RPMI7951 (cell line): Measurements from ENCODE around the gene ASPSCR1. TPM values are rescaled to one million over a fixed set of nuclear protein-coding genes. Genes with fewer than 3 reads are reported as not detected.
"Not testable (repeated sequence)": the region's sequence is repeated elsewhere in the genome, so short reads cannot be mapped to it uniquely, and the experiment has no call there.

Experiments
- DNase-seq: peaks from one replicate; pipeline ENCODE4 v3.0.0-alpha.2; 2012; ENCODE audit warnings: low read depth
- total RNA-seq: library from RNA; depleted of rRNA; stranded (reverse); fragments of >200 nt; shearing (Covaris generic); gene quantifications from 2 replicates; pipeline ENCODE4 v1.2.3, GENCODE V29; 2014

The ASPSCR1 gene
- total RNA-seq, 1 experiment from 2014 or later: 18.1 TPM

DNA sequence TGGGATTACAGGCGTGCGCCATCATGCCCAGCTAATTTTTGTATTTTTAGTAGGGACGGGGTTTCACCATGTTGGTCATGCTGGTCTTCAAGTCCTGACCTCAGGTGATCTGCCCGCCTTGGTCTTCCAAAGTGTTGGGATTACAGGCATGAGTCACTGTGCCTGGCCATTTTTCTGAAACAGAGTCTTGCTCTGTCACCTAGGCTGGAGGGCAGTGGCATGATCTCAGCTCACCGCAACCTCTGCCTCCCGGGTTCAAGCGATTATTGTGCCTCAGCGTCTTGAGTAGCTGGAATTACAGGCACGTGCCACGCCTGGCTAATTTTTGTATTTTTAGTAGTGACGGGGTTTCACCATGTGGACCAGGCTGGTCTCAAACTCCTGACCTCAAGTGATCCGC, 4.1 kb downstream of the ASPSCR1 start:
- not testable (repeated sequence) for DNase-seq

DNA sequence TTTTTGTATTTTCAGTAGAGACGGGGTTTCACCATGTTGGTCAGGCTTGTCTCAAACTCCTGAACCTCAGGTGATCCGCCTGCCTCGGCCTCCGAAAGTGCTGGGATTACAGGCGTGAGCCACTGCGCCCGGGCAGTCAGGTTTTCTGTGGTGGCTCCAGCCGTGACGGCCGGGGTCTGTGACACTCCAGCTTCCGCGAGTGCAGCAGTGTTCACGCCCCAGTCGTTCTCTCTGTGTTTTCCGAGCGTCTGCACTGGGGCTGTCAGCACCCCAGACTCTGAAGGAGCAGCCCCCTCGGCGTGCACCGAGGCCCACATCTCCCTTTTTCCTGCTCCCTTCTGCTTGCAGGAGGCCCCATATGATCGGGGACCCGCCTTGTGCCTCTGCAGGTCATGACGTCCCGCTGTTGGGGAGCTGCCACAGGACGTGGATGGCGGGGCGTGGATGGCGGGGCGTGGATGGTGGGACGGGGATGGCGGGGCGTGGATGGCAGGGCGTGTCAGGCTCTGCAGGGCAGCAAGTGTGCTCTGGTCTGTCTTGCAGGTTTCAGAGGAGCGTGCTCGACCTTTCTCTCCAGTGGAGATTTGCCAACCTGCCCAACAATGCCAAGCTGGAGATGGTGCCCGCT, 5.7 kb downstream of the ASPSCR1 start:
- DNase-seq: no peak

- DNase-seq: no peak
Measured at GRCh38 chr17:81983639-81984373, 6.4 kb downstream of the ASPSCR1 start.

GRCh38 chr17:81984773-81985410, 7.5 kb downstream of the ASPSCR1 start:
- DNase-seq: no peak

GRCh38 chr17:81986606-81987005, 9.2 kb downstream of the ASPSCR1 start:
- no peak for DNase-seq

GRCh38 chr17:81987161-81987770, 9.8 kb downstream of the ASPSCR1 start:
- DNase-seq: no peak

GRCh38 chr17:81990836-81991683, 13.6 kb downstream of the ASPSCR1 start:
- DNase-seq: no peak

GRCh38 chr17:81991684-81992305, 14.4 kb downstream of the ASPSCR1 start:
- no peak for DNase-seq

DNA sequence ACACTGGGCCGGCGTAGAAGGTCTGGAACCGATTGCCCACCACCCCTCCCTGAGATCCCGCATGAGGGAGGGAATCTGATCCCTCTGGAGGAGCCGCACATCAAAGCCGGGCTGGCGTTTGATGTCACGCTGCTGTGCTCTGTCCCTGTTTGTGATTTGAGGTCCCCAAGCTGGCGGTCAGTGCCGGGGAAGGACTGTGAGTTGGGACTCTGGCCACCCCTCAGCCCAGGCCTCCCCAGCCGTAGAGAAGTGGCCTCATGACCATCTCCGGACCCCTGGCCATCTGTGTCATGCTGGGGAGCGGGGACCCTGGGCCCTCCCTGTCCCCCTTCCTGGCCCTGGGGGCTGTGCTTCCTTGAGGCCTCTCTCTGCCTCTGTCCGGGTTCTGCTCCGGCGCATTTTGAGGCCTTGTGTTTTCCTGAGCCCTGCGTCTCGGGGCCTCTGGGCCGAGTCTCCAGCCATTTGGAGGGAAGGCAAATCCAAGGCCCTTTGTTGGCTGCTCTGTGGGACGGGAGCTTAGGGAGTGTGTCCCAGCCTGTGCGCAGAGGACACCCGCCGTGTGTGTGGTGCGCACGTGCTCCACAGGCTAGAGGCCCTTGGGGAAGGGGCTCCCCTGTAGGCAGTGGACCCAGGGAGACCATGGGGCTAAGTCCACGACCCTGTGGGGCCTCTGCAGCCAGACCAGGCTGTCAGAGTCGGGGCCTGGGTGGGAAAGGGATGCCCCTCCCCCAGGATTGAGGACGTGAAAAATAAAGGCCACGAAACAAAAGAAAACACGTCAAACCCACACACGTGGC, 15.1 kb downstream of the ASPSCR1 start:
- no peak for DNase-seq

DNA sequence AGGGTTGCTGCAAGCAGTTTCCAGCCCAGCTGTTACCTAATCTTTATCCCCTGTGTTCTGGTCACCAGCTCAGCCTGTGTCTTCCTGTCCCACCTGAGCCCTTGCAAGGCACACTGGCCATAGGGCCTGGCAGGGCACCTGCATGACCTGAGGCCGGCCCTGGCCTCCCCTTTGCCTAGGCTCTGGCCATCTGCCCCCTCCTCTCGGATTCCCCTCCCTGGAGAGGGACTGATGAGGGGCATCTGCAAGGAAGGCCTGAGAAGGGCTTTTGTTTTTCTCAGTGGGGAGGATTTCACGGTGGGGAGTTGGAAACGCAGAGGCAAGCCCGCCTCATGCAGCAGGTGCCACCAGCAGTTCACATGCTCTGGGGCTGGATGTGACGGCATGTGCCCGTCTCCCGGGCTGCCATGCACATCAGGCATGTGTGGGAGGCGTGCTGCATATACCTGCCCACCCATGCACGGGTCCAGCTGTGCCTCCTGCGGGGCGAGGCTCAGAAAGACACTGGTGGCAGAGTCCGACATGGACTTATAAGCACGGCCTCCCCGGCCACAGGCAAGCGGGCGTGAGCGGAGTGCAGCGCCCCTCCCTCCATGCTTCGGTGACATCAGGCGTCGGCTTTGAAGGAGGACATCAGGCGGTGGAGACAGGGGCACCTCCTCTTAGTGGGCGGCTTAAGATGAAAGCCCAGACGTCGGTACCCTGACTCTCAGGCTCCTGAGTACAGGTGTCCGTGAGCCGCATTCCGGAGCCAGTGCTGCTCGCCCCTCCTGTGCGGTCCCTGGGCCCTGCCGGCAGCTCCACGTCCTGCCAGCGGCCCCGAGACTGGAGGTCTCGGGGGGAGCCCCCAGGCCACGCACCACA, 16.5 kb downstream of the ASPSCR1 start:
- no peak for DNase-seq

- no peak for DNase-seq
Measured at GRCh38 chr17:81994593-81995462, 17.4 kb downstream of the ASPSCR1 start.

DNA sequence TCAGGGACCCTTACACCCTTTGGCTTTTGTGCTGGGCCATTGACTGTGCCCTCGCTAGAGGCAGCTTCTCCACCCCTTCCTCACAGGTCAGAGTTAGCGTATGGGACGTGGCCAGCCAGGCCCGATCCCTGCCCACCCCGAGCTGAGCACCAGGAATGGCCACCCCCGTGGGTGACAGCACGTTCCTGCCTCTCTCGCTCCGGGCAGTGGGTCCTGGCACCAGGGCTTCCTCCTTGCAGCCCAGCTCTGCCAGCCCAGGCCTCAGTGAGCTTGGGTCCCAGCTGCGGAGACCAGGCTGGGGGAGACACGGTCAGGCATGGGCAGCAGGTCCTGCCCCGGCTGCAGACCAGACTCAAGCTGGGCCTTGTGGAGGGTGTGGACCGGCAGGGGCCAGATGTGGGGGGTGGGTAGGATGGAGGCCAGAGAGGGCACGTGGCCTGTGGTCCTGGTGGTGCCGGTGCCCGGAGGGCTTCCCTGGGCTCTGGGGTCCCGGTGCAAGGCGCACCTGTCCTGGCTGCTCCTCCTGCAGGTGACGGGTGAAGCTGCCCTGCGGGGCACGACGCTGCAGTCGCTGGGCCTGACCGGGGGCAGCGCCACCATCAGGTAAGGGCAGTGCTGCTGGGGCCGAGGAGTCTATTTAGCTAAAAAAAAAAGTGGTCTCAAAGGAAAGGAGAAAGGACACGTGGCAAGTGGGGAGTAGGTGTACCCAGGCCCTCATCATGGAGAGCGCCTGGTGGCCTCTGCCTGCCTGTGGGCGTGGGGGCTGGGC, 18.2 kb downstream of the ASPSCR1 start:
- no peak for DNase-seq

GRCh38 chr17:81996232-81996756, 18.9 kb downstream of the ASPSCR1 start:
- no peak for DNase-seq

DNA sequence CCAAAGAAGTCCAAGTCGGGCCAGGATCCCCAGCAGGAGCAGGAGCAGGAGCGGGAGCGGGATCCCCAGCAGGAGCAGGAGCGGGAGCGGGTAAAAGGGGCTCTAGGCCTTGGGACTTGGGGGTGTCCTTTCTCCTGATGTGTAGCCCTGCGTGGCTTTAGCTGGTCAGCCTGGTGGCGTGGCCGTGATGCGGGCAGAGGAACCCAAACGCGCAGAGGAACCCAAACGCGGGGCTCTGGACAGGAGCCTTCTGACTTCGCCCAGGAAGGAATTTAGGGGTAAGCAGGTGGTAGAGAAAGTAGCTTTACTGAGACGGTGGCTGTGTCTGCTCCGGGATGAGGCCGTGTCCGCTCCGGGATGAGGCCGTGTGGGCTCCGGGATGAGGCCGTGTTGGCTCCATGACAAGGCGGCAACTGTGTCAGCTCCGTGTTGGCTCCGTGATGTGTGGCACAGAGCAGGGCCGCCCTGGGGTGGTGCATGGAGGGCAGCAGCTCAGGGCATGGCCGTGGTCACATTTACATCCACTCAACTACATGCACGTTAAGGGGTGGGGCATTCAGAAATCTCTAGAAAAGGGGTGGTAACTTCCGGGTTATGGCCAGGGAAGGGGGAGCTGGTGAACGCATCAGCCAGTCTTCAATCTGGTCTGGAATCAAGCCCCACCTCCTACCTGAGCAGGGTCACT, 19.5 kb downstream of the ASPSCR1 start:
- no peak for DNase-seq

DNA sequence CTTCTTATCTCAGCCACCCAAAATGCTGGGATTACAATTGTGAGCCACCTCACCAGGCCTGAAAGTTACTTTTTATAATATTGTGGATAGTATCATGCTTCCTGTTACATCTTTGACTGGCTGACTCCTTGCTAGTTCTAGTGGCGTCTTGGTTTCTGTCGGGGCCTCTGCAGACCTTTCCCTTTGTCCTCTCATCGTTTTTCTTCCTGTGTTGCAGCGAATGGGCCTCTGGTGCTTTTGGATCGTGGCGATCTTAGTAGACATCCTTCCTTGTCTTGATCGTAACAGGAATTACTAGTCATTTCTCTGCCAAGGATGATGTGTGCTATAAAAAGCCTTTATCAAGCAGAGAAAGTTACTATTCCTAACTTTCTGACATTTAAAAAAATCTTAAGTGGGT, 20.8 kb downstream of the ASPSCR1 start:
- no peak for DNase-seq

- no peak for DNase-seq
Measured at GRCh38 chr17:81998691-81999438, 21.4 kb downstream of the ASPSCR1 start.
